Psoas muscle (tissue), 8 donors: ENCODE measurements around the gene RNF157. TPM values are rescaled to one million over a fixed set of nuclear protein-coding genes. Genes with fewer than 3 reads are reported as not detected.
A peak's percentile ranks its signal among the peaks of the same experiment; 100 is the strongest.
"Not testable (repeated sequence)": the region's sequence is repeated elsewhere in the genome, so short reads cannot be mapped to it uniquely, and the experiment has no call there.

ENCODE experiments used
- ATAC-seq, 4 donors: fragments of 200-7000 bp; cut with Tn5 transposase; one replicate each; pipeline ENCODE4 v1.9.1; 2020; ENCODE audit warnings: moderate library complexity in 3 of 4, mild to moderate bottlenecking in 2 of 4
- DNase-seq, 2 donors: peaks; one replicate each; pipeline ENCODE4 v3.0.0-alpha.2; 2020
- H3K27ac ChIP-seq: fragments of 200-600 bp; one replicate; pipeline ENCODE4 v1.8.0; 2022
- H3K27me3 ChIP-seq, 3 donors: fragments of 200-600 bp in 1 of 3; one replicate each; pipeline versions ENCODE4 v1.6.1 to v1.8.0; 2013 to 2022; ENCODE audit warnings: low read length in 2 of 3, mild to moderate bottlenecking in 2 of 3, moderate library complexity in 1 of 3; ENCODE audit not compliant: insufficient read depth in 3 of 3
- H3K36me3 ChIP-seq, 2 donors: fragments of 200-600 bp in 1 of 2; one replicate each; pipeline versions ENCODE4 v1.6.1 to v1.8.0; 2013 to 2022; ENCODE audit warnings: low read depth in 1 of 2, mild to moderate bottlenecking in 1 of 2, moderate library complexity in 1 of 2; ENCODE audit not compliant: insufficient read depth in 1 of 2
- H3K4me1 ChIP-seq: fragments of 200-600 bp; one replicate; pipeline ENCODE4 v1.8.0; 2022
- H3K4me3 ChIP-seq: fragments of 200-600 bp; one replicate; pipeline ENCODE4 v1.8.0; 2022; ENCODE audit warnings: mild to moderate bottlenecking
- H3K9me3 ChIP-seq: fragments of 200-600 bp; one replicate; pipeline ENCODE4 v1.8.0; 2022
- CTCF ChIP-seq: fragments of 200-600 bp; IDR thresholded peaks from one replicate; pipeline ENCODE4 v1.8.0; 2022; ENCODE audit warnings: antibody characterized with exemption
- whole genome bisulfite sequencing, 3 donors: extraction: QIAGEN DNeasy Blood & Tissue Kit; methylation state at CpG; one replicate each; pipeline versions ENCODE4 v1.1.6 to v1.1.7; 2013; 5-methylcytosine and 5-hydroxymethylcytosine counted together
- intact Hi-C, 2 donors: fragments of 100-400 bp; cut with DNase I; formaldehyde crosslinking; loops; one replicate each; pipeline versions ENCODE4 v1.11.0 to v1.14.2; 2022
- polyA plus RNA-seq, 3 donors: library from polyadenylated mRNA; stranded (reverse); fragments of 200-250 nt; gene quantifications; one replicate each; pipeline ENCODE4 v1.2.3, GENCODE V29; 2013
- total RNA-seq, 4 donors: library from RNA; stranded (reverse); fragmentation: NEBNext Ultra II Directional in 2 of 4; extraction: Animal tissue kit (Norgen Biotek cat#: 25700) in 2 of 4; gene quantifications; one replicate each; pipeline versions ENCODE4 v1.2.1 to v1.2.4, GENCODE V29; 2021 to 2023
- donor health status: healthy with polysubstance abuse.
- donor health status: DM: no; HTN: no; CAD: no; lungs with moderate emphysema.
- donor health status: Bipolar disorder and iron deficiency.
- donor health status: healthy.
- donor health status: DM: yes; HTN: yes; CAD: no.
- donor health status: DM: no; HTN: no; CAD: no.
- donor health status: DM: no; HTN: no; CAD: no.
- donor health status: DM: yes; HTN: yes; CAD: no.

The RNF157 gene
- total and polyA plus RNA-seq, 7 donors, result 14.9 to 90.1 (median 69.3) TPM

DNA sequence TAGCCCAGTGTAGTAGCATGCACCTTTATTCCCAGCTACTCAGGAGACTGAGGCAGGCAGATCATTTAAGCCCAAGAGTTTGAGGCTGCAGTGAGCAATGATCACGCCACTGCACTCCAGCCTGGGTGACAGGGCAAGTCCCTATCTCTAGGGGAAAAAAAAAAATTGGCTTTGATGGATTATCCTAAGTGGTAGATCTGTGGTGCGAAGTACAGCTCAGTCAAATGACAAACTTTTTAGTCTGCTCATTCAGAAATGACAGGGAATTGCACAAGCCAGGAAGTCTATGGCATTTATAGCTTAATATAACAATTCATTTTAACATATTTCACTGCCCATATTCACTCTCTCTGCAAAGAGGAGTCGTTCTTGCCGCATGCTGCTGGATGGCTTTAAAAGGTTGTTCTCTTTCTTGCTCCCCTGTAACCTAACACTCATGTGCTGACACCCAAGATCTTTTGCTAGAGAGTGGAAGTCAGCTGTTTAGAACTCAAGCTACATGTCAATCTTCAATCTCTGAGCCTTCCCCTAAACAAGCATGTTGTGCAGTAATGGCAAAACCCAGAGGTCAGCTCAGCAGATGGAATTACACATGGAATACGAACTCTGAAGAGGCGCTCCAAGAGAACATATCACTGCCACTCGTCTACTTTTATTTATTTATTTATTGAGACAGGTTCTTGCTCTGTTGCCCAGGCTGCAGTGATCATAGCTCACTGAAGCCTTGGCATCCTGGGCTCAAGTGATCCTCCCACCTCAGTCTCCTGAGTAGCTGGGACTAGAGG is 32.8 kb downstream of the RNF157 start:
- Histone ChIP-seq H3K27me3 (no peaks in the 10 kb centered on the region), H3K9me3 (no peaks in the 10 kb centered on the region), H3K27ac (peak overlapping the region; percentile 70), H3K4me1 (peaks cover 35% of the 10 kb centered on the region), H3K4me3 (peak overlapping the region; percentile 2), H3K36me3 (peaks cover 0 to 19% of the 10 kb centered on the region in 2 donors)
- ATAC-seq (peak; percentile 94 to 97 (median 96)), DNase-seq (peak in 1 of 2 donors; percentile 64)
- no peak for TF ChIP-seq CTCF
- intact Hi-C loops, result no loop called here
- 29 to 31% (median 31%) methylated on average over 7 of the region's 7 CpGs for WGBS, 3 donors

DNA sequence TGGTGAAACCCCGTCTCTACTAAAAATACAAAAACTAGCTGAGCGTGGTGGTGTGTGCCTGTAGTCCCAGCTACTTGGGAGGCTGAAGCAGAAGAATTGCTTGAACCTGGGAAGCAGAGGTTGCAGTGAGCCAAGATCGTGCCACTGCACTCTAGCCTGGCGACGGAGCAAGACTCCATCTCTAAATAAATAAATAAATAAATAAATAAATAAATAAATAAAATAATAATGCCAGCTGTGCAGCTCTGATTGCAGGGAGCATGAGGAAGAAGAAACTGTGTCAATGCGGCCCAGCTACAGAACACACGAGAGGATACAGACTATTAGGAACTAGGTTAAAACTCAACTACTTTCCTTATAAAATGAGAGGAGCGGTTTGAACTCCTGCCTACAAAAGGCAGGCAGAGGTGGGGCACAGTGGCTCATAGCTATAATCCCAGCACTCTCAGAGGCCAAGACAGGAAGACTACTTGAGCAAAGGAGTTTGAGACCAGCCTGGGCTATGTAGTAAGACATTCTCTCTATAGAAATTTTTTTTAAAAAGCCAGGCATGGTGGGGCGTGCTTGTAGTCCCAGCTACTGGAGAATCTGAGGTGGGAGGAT is 34.6 kb downstream of the RNF157 start:
- not testable (repeated sequence) for ATAC-seq
- WGBS, 3 donors, result 93 to 96% (median 93%) methylated on average over 9 of the region's 9 CpGs

GRCh38 chr17:76204277-76204676 is 36.0 kb downstream of the RNF157 start:
- intact Hi-C loops, result no loop called here
- no peak for TF ChIP-seq CTCF
- no peaks in the 10 kb centered on the region for H3K36me3 ChIP-seq
- DNase-seq (no peak), ATAC-seq (no peak)
- no peaks in the 10 kb centered on the region for H3K9me3 ChIP-seq
- peaks cover 42% of the 10 kb centered on the region for H3K4me1 ChIP-seq
- no peaks in the 10 kb centered on the region for H3K27me3 ChIP-seq
- WGBS, 3 donors, result 79 to 85% (median 82%) methylated on average over 3 of the region's 3 CpGs
- no peak overlapping the region for H3K4me3 ChIP-seq
- no peak overlapping the region for H3K27ac ChIP-seq

More for the DNA sequence above, 34.6 kb downstream of the RNF157 start:
- intact Hi-C loops, DNase-seq, H3K9me3 ChIP-seq, H3K36me3 ChIP-seq, H3K4me3 ChIP-seq, H3K27me3 ChIP-seq: not testable (repeated sequence)
- peak overlapping the region; percentile 16 for H3K27ac ChIP-seq
- peaks cover 42% of the 10 kb centered on the region for H3K4me1 ChIP-seq

GRCh38 chr17:76200354-76200753 is 39.9 kb downstream of the RNF157 start:
- no peak overlapping the region for H3K27ac ChIP-seq
- intact Hi-C loops, result no loop called here

More at GRCh38 chr17:76200354-76200753, 39.9 kb downstream of the RNF157 start:
- ATAC-seq, result no peak
- Histone ChIP-seq H3K36me3 (no peaks in the 10 kb centered on the region), H3K4me1 (peaks cover 55% of the 10 kb centered on the region), H3K9me3 (no peaks in the 10 kb centered on the region), H3K27me3 (no peaks in the 10 kb centered on the region), H3K4me3 (no peak overlapping the region)
- DNase-seq, result no peak
- TF ChIP-seq CTCF, result no peak
- 83 to 95% (median 89%) methylated on average over 4 of the region's 4 CpGs for WGBS, 3 donors
